ENCODE measurements around the gene PRDX3. TPM values are rescaled to one million over a fixed set of nuclear protein-coding genes. Genes with fewer than 3 reads are reported as not detected.
"Not testable (repeated sequence)": the region's sequence is repeated elsewhere in the genome, so short reads cannot be mapped to it uniquely, and the experiment has no call there.

PRDX3 gene
- polyA plus RNA-seq, 1 of the 3 experiments (the other 2 are of a cell fraction), result 193 TPM

GRCh38 chr10:119183664-119184412, 5.2 kb upstream of the PRDX3 start:
- POLR2A ChIA-PET, result no interaction called here
- no peak overlapping the region for H3K9ac ChIP-seq
- no peak overlapping the region for H3K27ac ChIP-seq (ENCODE audit: low read depth in 2 of 2, low read length in 1 of 2)
- no peaks in the 10 kb centered on the region for H3K36me3 ChIP-seq (replicated peaks in 1 of 2; ENCODE audit: control insufficient read depth in 1 of 2, insufficient read depth in 2 of 2, low read length in 1 of 2)
- H3K27me3 ChIP-seq (ENCODE audit: insufficient read depth), result no peaks in the 10 kb centered on the region
- H3K4me1 ChIP-seq (ENCODE audit: control insufficient read depth in 1 of 2, insufficient read depth in 2 of 2, low read depth in 1 of 2, low read length in 1 of 2), result peaks cover 0 to 5% of the 10 kb centered on the region in 2 experiments; a peak in 3 of 4 replicates
- no peak overlapping the region for H2AFZ ChIP-seq (ENCODE audit: low read depth)
- CTCF ChIA-PET, result interaction anchor here (1.4 to 1.7 kb wide), 2 partner anchors 15 to 22 kb away, joined by 6 to 7 read pairs; no protein-coding TSS in a partner anchor
- no peak overlapping the region for H3K4me3 ChIP-seq (ENCODE audit: low read depth in 2 of 2, low read length in 1 of 2)
- no peaks in the 10 kb centered on the region for H3K9me3 ChIP-seq
- no peak overlapping the region for H3K4me2 ChIP-seq
- H4K20me1 ChIP-seq (ENCODE audit: insufficient read depth), result no peaks in the 10 kb centered on the region
- H3F3A ChIP-seq (replicated peaks; ENCODE audit: insufficient read depth), result no peaks in the 10 kb centered on the region
- no peaks in the 10 kb centered on the region for H3K79me2 ChIP-seq (ENCODE audit: insufficient read depth)
- TF ChIP-seq CTCF (IDR thresholded peaks at IDR 0.05) (no peak), ZBTB33 (IDR thresholded peaks at IDR 0.05; ENCODE audit: borderline replicate concordance, low read depth) (no peak), FOSL2 (IDR thresholded peaks at IDR 0.05; ENCODE audit: borderline replicate concordance, low read depth) (no peak), MAX (IDR thresholded peaks at IDR 0.05; ENCODE audit: low read depth) (no peak), NFIC (IDR thresholded peaks at IDR 0.05; ENCODE audit: borderline replicate concordance) (no peak), TEAD4 (IDR thresholded peaks at IDR 0.05; ENCODE audit: borderline replicate concordance, insufficient read depth) (no peak), SIN3A (IDR thresholded peaks at IDR 0.05; ENCODE audit: borderline replicate concordance, low read depth, low read length) (no peak), MEF2A (IDR thresholded peaks at IDR 0.05; ENCODE audit: borderline replicate concordance, low read depth) (no peak), EZH2phosphoT487 (IDR thresholded peaks at IDR 0.05; ENCODE audit: borderline replicate concordance, low read depth) (no peak), RXRA (IDR thresholded peaks at IDR 0.05; ENCODE audit: borderline replicate concordance, low read depth) (no peak), RCOR1 (IDR thresholded peaks at IDR 0.05; ENCODE audit: low read length) (no peak), NRF1 (IDR thresholded peaks at IDR 0.05; ENCODE audit: low read depth, low read length) (no peak), IRF3 (IDR thresholded peaks at IDR 0.05; ENCODE audit: low read depth, low read length) (no peak), GABPA (IDR thresholded peaks at IDR 0.05; ENCODE audit: low read depth) (no peak), SMC3 (IDR thresholded peaks at IDR 0.05; ENCODE audit: low read depth, low read length) (no peak), EP300 (IDR thresholded peaks at IDR 0.05; ENCODE audit: borderline replicate concordance in 1 of 2, low read depth in 1 of 2, low read length in 1 of 2) (no peak), FOXM1 (IDR thresholded peaks at IDR 0.05; ENCODE audit: low read depth) (no peak), RAD21 (IDR thresholded peaks at IDR 0.05; ENCODE audit: low read length) (no peak)
- TF ChIP-seq, protein P1, sequence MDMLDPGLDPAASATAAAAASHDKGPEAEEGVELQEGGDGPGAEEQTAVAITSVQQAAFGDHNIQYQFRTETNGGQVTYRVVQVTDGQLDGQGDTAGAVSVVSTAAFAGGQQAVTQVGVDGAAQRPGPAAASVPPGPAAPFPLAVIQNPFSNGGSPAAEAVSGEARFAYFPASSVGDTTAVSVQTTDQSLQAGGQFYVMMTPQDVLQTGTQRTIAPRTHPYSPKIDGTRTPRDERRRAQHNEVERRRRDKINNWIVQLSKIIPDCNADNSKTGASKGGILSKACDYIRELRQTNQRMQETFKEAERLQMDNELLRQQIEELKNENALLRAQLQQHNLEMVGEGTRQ (IDR thresholded peaks at IDR 0.05; ENCODE audit: borderline replicate concordance, low read depth, low read length), result no peak
- TF ChIP-seq, protein P2, sequence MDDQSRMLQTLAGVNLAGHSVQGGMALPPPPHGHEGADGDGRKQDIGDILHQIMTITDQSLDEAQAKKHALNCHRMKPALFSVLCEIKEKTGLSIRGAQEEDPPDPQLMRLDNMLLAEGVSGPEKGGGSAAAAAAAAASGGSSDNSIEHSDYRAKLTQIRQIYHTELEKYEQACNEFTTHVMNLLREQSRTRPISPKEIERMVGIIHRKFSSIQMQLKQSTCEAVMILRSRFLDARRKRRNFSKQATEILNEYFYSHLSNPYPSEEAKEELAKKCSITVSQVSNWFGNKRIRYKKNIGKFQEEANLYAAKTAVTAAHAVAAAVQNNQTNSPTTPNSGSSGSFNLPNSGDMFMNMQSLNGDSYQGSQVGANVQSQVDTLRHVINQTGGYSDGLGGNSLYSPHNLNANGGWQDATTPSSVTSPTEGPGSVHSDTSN (IDR thresholded peaks at IDR 0.05), result no peak
- no peaks in the 10 kb centered on the region for H3K9me2 ChIP-seq
- 95% methylated on average over 9 of the region's 9 CpGs for WGBS (ENCODE audit: low lambda C conversion rate)
- DNase-seq, result no peak

DNA sequence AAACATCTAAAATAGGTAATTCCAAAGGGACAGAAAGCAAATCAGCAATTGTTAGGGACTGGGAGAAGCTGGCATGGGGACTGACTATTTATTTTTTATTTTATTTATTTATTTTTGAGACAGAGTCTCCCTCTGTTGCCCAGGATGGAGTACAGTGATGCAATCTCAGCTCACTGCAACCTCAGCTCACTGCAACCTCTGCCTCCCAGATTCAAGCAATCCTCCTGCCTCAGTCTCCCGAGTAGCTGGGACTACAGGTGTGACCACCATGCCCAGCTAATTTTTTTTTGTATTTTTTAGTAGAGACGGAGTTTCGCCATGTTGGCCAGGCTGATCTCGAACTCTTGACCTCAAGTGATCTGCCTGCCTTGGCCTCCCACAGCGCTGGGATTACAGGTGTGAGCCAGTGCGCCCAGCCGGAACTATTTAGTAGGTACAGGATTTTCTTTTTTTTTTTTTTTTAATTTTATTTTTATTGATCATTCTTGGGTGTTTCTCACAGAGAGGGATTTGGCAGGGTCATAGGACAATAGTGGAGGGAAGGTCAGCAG, 2.3 kb upstream of the PRDX3 start:
- CTCF ChIA-PET, result interaction anchor here (1.1 to 2.8 kb wide), 4 partner anchors 11 to 309 kb away, joined by 3 to 12 read pairs (median 4); partner anchors contain the start of gene GRK5
- H3K36me3 ChIP-seq (replicated peaks in 1 of 2; ENCODE audit: control insufficient read depth in 1 of 2, insufficient read depth in 2 of 2, low read length in 1 of 2), result peaks cover 10 to 11% of the 10 kb centered on the region in 2 experiments

More for the DNA sequence above, 2.3 kb upstream of the PRDX3 start:
- H3K4me2 ChIP-seq; H3F3A ChIP-seq (replicated peaks; ENCODE audit: insufficient read depth); H3K27ac ChIP-seq (ENCODE audit: low read depth in 2 of 2, low read length in 1 of 2); H3K9me2 ChIP-seq; POLR2A ChIA-PET; H2AFZ ChIP-seq (ENCODE audit: low read depth); H3K9ac ChIP-seq; H3K9me3 ChIP-seq; H3K4me3 ChIP-seq (ENCODE audit: low read depth in 2 of 2, low read length in 1 of 2); H3K27me3 ChIP-seq (ENCODE audit: insufficient read depth); H4K20me1 ChIP-seq (ENCODE audit: insufficient read depth); DNase-seq: not testable (repeated sequence)
- WGBS (ENCODE audit: low lambda C conversion rate), result over 99% methylated on average over 7 of the region's 7 CpGs
- peaks cover 25% of the 10 kb centered on the region for H3K79me2 ChIP-seq (ENCODE audit: insufficient read depth)
- H3K4me1 ChIP-seq (ENCODE audit: control insufficient read depth in 1 of 2, insufficient read depth in 2 of 2, low read depth in 1 of 2, low read length in 1 of 2), result peaks cover 6 to 18% of the 10 kb centered on the region in 2 experiments; a peak in 3 of 4 replicates

Measured in SK-N-SH (cell line).